Gastrocnemius medialis (tissue), 4 donors: ENCODE data around the gene NHEJ1.

Experiments used
- CTCF ChIP-seq, 5 experiments: fragments of 450-650 bp in 3 of 5; fragments of 200-600 bp in 2 of 5; sonication (generic) in 2 of 5; IDR thresholded peaks in 4 of 5; conservative IDR thresholded peaks in 1 of 5; 1 replicate in 4 of 5; 2 replicates in 1 of 5; pipeline ENCODE4 v1.5.1; 2016 to 2019; ENCODE audit warnings: antibody characterized with exemption in 5 of 5, mild to moderate bottlenecking in 3 of 5, moderate library complexity in 3 of 5
- POLR2A ChIP-seq, 2 donors: fragments of 450-650 bp; IDR thresholded peaks; one replicate each; pipeline ENCODE4 v1.6.1; 2017; ENCODE audit warnings: antibody characterized with exemption in 2 of 2, mild to moderate bottlenecking in 2 of 2, moderate library complexity in 2 of 2

- TF ChIP-seq CTCF (IDR thresholded peaks at IDR 0.05 in 4 of 5, conservative IDR thresholded peaks at IDR 0.05 in 1 of 5), result no peak
- no peak for TF ChIP-seq POLR2A (IDR thresholded peaks at IDR 0.05)
Measured at GRCh38 chr2:219186754-219187456, 26.3 kb upstream of the NHEJ1 start.
